GM21390 (cell line): Measurements from ENCODE around the gene AP4S1.
"Not testable (repeated sequence)": the region's sequence is repeated elsewhere in the genome, so short reads cannot be mapped to it uniquely, and the experiment has no call there.

Source experiments
- ATAC-seq: cut with Tn5 transposase; IDR thresholded peaks from one replicate; pipeline ENCODE4 v1.9.1; 2021; ENCODE audit not compliant: unreplicated experiment

AP4S1 gene

DNA sequence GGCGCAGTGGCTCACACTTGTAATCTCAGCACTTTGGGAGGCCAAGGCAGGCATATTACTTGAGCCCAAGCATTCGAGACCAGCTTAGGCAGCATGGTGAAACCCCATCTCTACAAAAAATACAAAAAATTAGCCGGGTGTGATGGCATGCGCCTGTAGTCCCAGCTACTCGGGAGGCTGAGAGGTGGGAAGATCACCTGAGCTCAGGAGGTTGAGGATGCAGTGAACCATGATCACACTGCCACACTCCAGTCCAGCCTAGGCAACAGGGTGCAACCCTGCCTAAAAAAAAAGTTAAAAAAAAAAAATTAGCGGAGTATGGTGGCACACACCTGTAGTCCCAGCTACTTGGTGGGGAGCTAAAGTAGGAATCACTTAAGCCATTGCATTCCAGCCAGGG is 21.4 kb upstream of the AP4S1 start:
- ATAC-seq = not testable (repeated sequence)

DNA sequence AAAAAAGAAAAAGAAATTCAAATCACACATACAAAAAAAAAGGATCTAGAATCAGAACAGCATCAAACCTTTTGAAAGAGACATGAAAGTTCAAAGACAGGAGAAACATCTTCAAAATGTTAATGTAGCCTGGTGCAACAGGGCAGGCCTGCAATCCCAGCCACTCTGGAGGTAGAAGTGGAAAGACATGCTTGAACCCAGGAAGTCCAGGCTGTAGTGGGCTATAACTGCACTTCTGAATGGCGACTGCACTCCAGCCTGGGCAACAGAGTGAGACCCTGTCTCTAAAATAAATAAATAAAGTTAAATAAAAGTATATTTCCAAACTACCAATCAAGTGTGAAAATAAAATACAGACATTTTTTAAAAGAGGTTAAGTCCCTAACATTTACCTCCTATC is 18.7 kb upstream of the AP4S1 start:
- ATAC-seq = no peak

DNA sequence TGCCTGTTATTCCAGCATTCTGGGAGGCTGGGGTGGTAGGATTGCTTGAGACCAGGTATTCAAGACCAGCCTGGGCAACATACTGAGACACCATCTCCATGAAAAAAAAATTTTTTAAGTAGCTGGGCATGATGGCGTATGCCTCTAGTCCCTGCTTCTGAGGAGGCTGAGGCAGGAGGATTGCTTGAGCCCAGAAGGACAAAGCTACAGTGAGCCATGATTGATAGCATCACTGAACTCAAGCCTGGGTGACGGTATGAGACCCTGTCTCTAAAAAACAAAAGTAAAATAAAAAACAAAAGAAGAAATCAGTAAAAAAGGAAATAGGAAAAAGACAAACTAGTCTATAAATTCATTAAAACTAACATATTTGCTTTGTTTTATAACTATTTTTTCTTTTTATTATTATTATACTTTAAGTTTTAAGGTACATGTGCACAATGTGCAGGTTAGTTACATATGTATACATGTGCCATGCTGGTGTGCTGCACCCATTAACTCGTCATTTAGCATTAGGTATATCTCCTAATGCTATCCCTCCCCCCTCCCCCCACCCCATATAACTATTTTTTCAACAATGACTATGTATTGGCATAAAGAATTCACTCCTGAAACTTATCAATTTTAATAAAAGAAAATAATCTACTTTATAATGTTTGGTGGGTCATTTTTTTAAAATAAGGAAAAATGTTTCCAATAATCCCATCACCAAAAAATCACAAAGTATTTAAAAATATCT is 15.4 kb upstream of the AP4S1 start:
- no peak for ATAC-seq

DNA sequence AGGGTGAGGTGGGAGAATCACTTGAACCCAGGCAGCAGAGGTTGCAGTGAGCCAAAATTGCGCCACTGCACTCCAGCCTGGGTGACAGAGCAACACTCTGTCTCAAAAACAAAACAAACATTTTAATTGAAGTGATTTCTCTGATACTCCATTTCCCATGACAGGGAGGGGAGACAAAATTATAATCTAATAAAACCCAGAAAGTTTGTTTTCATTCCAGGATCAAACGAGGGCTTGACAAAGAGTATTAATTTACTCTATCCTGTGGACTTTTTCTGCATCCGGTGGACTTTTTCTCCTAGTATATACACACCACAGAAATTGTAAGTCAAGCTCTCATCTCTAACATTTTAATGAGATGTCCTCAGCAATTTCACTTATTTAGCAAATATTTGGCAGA is 14.5 kb upstream of the AP4S1 start:
- no peak for ATAC-seq

DNA sequence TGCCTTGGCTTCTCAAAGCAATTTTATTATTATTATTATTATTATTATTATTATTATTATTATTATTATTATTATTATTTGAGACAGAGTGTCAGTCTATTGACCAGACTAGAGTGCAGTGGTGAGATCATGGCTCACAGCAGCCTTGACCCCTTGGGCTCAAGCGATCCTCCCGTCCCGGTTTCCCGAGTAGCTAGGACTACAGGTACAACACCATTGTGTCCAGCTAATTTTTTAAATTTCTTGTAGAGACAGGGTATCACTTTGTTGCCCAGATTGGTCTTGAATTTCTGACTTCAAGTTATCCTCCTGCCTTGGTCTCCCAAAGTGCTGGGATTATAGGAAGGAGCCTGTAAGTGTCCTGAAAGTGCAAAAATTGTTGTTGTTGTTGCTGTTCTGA is 11.6 kb upstream of the AP4S1 start:
- no peak for ATAC-seq

DNA sequence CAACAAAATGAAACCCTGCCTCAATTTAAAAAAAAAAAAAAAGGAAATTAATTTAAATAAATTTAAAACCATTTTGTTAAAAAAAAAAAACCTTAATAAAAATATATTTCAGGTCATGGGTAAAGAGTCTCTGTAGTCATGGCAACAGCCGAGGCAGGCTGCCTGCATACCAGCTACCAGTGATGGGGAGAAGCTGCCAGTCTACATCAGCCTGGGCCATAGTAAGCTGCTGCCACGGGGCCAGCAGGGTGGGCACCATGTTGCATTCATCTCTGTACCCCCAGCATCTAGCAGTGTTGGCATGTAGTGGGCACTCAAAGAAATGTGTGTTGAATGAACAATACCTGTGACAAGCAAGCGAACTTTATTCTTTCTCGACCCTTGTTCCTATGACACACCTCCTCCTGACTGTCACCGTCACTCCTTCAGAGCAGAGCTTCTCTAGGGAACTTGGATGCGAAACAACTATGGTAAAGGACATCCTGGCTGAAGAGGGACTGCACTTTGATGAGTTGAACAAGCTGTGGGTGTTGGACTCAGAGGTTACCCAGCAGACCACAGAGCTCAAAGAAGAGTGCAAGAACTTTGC is 7.3 kb upstream of the AP4S1 start:
- ATAC-seq = no peak

DNA sequence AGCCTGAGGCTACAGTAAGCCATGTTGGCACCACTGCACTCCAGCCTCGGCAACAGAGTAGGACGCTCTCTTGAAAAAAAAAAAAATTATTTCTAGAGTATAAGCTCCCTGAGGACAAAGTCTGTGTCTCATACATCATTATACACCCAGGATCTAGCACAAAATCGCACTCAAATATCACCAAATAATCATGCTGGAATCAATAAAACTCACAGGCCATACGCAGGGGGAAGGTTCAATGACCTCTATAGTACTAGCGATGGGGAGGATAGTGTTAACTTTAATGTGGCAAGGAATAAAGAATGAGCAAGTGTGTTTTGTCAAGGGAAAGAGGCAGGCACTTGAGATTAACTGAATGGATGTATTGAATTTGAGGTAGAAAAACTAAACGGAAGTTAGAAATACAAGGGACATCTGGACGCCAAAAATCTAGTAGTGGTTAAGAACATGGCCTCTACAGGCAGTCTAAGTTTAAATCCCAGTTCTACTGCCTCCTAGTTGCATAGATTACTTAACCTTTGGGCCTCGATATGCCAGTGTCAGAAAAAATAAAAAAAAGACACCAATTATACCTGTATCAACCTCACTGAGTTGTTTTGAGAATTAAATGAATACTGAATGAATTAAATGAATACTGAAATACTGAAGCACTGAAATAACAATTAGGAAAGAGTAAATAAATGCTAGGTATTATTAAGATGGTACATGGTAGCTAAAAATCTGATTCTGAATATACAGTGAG is 4.4 kb upstream of the AP4S1 start:
- ATAC-seq = no peak

DNA sequence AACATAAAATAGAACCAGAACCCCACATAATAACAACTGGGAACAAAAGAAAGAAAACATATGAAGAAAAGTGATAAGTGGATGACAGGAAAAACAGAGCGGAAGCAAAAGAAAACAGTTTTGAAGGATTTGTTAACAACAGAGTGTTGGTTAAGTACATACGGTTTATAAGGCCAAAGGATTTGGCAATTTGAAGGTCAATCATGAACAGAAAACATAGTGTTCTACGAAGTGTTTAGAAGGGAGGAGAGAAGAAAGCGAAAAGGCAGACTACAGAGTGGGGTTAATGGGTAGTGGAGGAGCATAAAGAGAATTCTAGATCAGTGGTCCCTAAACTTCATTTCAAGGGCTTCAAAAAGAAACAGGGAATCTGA is 3.9 kb upstream of the AP4S1 start:
- no peak for ATAC-seq

DNA sequence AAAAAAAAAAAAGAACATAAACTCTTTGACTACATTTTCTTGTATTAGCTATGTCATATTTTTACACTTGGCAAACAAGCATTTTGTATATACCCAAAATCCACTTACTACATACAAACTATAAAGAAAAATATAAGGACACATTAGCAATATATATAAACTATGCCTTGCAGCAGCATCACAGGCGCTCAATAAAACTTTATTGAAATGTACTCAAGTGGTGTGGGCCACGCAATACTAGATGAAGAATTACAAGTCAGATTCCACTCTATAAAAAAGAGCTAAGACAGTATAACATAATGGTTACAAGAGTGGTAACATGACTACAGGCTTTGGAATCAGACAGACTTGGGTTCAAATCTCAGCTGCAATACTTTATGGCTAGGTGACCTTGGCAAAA is 3.1 kb upstream of the AP4S1 start:
- no peak for ATAC-seq

DNA sequence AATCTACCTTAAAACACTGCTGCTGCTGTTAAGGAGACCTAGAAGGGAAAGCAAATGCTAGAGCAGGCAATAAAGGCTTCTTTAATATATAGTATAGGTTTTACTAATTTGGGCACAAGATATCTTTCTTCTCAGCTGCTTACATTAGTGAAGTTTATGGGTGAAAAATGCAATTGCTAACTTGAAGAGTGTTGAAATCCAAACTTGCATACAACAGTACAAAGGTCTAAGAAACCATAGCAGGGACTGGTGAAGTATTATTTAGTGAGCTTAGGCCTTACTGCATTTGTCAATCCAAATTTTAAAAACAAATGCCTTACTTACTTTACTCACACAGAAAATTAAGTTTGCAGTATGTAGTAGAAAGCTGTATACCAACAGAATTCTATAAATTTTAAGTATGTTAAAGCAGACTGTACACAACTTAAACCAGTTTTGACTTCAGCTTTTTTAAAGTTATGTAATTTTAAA is 1.4 kb upstream of the AP4S1 start:
- no peak for ATAC-seq

DNA sequence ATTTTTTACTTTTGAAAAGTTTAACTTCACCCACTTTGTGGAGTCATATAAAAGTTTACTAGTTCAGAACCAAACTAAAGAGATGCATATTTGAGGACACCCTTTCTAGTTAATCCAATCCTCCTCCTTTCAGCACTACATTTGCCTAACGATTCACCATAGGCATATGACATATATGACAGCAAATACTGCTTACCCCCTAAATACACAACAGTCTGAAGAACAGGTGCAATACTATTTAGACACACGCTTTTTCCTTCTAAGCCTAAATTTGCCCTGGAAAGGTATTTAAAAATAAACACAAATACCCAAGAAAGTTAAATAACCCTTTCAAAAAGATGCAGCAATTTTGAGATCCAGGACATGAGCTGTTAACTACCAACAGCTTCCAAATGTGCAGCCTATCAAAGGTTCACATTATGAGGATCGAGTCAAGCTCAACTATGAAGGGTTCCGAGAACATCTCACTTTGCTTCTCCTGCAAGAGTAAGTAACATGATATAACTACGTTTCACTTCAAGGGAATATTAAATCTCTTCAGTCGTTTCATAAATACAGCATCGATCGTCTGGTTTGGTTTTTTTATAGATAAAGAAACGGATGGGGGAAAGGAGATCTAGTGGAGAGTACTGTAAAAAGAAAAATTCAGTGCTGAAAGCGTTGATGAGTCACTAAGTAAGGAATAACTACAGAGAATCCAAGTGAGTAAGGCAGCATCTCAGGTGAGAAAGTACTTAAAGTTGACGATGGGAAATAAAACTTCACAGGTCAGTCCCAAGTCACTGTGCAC is 677 bp upstream of the AP4S1 start:
- no peak for ATAC-seq

DNA sequence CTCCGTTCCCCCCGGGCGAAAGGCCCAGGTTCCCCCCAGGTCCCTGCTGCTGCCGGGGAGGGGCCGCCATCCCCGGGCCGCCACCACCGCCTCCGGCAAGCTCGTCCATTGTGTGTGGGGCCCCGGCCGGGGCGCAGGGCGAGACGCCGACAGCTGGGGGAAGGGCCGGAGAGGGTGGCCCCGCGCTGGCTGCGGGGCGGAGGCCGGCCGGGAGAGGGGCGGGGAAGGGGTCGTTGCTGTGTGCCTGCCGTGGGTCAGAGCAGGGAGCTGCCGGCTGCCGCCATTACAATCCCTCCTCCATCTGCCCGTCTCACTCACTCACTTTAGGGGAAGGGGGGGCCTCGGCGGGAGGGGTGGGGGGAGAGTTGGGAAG is 614 bp downstream of the AP4S1 start, which contains the start of gene STRN3:
TSS of gene STRN3 (minus strand) at position 303 of the 373 bp plus-strand sequence. CDS start at position 109, 194 bp downstream.
- ATAC-seq = peak; percentile 19

DNA sequence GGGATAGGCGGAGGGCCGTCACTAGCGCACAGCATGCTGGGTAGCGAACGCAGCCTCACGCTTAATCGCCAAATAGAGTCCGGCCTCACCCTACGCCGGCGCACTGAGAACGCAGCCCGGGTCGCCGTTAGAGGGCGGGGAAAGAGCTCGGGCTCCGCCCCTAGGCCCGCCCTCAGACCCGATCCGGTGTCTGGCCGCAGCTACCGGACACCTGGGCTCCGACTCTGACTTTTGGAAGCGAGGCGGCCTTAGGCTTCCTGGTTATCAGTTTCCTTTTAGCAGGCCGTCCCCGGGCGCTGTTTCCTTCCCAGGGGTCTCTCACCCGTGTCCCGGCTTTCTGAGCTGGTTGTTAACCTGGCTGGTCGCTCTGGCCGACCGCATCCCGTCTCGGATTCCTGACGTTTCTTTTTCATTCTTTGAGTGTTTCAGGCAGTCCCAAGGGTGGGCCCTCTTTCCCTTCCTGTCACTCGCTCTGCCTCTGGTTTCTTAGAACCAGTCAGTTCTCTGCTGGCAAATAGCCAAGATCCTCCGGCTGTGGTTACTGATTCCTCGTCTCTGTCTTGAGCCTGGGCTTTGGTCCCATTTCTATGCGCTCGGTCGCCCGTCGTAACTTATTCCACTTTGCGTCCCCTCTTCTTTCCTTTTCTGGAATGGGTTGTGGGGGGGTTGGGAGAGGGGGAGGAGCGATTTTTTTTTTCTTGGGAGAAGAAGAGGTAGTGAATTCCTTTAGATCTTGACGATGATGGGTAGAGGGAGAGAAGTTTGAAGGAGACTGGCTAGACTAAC is 1.2 kb downstream of the AP4S1 start:
- ATAC-seq = peak; percentile 91

DNA sequence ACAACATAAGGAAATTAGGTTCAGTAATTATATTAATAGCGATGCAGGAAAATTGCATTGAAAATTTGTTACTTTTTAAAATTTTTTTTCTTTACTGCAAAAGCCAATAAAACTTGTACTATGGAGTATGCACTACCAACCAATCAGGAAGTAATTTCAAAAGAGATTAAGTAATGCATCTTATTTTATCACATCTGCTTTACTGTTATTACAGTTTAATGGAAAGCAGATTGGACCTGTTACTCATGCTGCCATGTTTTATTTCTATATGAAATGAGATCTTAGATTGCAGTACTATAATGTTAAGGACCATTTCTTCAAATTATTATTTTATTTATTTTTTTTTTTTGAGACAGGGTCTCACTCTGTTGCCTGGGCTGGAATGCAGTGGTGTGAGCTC is 2.4 kb downstream of the AP4S1 start:
- ATAC-seq = no peak

DNA sequence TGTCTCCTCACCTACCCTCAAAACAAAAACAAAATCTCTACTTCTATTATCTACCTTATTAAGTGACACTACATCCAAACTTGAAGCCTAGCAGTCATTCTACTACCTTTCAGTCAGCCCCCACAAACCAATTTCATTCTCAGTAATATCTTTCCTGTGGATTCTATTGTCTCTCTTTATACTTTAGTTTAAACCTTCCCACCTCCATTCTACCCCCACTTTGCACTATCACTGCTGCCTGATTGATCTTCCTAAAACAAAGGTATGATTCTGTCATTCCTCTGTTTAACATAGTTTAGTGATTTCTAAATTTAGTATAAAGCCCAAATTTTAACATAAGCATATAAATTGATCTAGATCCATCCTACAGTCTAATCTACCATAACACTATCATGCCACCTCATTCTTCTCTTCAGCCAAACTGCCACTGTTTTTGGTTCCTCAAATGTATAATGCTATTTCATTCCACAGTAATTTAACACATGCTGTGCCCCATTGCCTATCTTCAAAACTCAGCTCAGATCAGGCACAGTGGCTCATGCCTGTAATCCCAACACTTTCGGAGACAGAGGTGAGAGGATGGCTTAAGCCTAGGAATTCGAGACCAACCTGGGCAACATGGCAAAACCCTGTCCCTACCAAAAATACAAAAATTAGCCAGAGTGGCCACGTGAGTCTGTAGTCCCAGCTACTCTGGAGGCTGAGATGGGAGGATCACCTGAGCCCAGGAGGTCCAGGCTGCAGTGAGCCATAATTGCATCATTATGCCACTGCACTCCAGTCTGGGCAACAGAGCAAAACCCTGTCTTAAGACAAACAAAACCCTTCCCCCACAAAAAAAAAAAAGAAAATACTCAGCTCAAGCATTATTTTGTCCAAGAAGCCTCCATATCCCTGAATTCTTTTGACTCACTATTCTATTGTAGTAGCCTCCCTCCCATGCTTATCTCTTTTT is 3.8 kb downstream of the AP4S1 start:
- ATAC-seq = no peak

DNA sequence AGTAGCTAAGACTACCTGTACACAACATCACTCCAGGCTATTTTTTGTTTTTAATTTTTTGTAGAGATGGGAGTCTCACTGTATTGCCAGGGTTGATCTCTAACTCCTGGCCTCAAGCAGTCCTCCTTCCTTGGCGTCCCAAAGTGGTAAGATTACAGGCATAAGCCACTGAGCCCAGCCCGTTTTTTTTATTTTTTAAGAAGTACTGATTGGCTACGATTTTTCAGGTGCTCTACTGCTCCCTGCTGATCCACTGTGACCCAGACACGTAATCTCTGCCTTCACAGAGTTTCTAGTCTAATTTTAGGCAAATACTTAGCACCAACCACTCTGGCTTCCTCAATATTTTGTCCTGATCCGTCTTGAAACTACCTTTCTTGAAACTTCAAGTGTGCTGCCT is 5.0 kb downstream of the AP4S1 start:
- no peak for ATAC-seq

DNA sequence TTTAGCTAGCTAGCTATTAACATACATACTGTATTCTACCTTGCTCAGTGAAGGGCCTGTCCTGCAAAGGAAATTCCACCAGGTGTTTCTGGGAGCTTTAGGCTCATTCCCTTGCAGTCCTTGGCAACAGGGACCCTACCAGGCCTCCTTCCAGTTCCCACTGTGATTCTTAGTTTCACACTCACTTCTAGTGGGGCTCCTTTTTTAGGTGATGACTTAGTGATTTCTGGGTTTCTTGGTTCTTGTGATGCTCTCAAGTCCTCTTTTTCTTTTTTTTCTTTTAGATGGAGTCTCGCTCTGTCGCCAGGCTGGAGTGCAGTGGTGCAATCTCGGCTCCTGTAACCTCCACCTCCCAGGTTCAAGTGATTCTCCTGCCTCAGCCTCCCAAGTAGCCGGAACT is 11.1 kb downstream of the AP4S1 start:
- ATAC-seq = no peak

DNA sequence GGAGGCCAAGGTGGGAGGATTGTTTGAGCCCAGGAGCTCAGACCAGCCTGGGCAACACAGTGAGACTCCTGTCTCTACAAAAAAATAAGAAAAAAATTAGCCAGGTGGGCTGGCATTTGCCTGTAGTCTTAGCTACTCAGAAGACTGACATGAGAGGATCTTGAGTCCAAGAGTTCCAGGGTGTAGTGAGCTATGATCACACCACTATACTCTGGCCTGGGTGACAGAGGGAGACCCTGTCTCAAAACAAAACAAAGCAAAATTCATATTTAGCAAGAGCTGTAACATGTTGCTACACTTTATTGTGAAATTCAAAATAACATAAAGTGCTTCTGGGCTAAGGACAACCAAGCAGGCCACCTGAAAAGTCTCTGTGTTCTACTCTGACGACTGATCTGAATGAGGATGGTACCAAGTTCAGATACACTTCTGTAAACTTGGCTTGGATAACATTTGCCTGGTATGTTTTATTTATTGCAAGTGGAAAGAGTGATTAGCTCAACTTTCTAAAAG is 12.3 kb downstream of the AP4S1 start:
- no peak for ATAC-seq

DNA sequence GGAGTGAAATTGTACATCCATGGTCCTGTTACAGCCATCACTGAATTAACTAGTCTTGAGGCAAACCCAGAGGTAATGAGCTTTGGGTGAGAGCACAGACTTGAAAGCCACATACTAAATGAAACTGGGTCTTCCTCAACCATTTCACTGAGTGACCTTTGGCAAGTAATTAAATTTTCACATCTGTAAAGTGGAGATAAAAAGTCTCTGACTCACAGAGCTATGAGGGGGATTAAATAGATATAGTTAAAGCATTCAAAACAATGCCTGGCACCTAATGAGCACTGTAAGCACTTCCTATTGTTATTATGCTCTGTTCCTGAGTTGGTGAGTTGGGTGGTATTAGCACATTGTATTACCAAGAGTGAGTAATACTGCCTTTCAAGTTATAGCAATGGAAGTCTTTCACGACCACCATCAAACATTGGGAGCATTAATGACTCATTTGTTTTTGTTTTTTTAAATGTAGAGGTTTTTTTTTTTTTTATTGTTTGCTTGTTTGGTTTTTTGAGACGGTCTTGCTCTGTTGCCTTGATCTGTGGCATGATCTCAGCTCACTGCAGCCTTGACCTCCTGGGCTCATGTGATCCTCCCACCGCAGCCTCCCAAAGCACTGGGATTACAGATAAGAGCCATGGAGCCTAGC is 13.2 kb downstream of the AP4S1 start:
- ATAC-seq = no peak
